HG03039 (cell line): ENCODE results near the gene RFC2.
A peak's percentile ranks its signal among the peaks of the same experiment; 100 is the strongest.
"Not testable (repeated sequence)": the region's sequence is repeated elsewhere in the genome, so short reads cannot be mapped to it uniquely, and the experiment has no call there.

Experiments used
- ATAC-seq: cut with Tn5 transposase; IDR thresholded peaks from one replicate; pipeline ENCODE4 v1.9.1; 2021; ENCODE audit warnings: mild to moderate bottlenecking, moderate library complexity; ENCODE audit not compliant: unreplicated experiment

Gene RFC2

DNA sequence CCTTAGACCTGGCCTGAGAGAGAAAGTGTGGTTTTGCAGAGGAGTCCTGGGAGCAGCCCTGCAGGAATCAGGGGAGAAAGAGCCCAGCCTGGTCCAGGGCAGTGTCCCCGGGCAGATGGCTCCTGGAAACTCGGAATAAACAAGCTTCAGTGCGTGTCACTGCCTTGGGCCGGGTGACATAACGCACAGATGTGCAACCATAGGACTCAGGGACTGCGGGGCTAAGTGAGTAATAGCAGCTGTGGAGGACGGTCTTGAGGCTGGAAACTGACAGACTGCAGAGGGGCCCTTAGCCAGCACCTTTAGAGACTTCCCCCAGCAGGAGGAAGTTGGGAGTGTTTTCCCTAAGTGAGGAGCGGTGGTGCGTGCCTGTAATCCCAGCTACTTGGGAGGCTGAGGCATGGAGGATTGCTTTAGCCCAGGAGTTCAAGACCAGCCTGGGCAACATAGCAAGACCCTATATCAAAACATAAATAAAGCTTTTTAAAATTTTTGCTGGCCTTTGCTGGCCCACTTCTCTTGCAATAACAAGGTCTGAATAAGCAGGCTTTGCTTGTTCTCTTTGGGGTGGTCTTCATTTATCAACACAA lies 29.8 kb upstream of the RFC2 start:
- ATAC-seq = no peak

DNA sequence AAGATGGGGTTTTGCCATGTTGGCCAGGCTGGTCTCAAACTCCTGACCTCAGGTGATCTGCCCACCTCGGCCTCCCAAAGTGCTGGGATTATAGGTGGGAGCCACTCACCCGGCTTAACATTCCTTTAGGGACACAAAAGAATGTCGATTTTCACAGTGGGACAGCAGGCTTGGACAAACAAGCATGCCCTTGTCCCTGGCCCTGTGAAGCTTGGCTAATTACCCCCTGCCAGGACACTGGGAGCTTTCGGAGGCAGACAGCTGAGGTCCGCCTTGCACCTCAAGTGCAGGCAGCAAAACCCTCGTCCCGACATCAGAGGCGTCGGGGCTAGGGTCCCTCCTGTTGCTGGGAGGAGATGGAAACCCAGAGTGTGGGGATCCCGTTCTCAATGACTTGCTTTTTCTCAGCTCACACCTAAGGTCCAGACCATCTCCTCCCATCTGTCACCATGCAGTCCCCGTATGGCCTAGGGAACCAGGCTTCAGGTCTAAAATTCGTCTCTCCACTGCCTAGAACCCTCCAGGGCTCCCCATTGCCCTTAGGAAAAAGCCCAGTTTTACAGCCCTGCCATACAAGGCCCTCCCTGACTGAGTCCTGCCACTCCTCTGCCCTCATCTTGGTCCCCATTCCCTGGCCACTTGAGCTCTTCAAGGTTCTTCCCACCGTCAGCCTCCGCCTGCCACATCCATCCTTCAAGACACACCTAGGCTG lies 28.7 kb upstream of the RFC2 start:
- ATAC-seq = no peak

DNA sequence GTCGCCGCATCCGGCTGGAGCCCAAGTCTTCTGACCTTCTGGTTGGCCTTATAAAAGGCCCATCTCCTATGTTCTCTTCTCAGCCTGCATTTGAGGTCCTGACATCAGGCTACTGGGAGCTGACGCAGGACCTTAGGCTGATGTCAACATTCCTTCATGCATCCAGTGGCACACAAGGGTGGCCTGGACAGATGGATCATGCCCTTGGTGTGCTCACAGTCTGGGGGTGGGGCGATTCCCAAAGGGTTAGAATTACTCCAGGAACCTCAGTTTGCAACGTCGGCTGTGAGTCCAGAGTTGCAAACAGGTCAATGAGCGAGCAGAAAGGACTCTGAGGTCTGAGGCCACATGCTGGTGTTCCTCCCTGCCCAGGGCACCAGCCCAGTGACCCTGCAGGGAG lies 26.8 kb upstream of the RFC2 start:
- ATAC-seq = no peak

DNA sequence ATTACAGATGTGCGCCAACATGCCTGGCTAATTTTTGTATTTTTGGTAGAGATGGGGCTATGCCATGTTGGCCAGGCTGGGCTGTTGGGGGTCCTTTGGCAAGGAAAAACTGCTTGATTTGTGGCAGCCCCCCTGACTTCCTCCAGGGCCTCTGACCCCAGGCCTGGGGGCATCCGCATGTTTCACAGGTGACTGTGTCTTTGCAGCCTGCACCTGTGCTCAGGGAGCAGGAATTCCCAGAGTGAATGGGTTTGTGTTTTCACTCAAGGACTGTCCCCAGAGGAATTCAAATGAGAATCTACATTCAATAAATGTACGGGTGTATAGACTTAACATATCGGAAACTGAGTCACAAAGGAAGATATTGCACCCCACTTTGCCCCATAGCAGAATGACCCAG lies 23.4 kb upstream of the RFC2 start:
- ATAC-seq = no peak

DNA sequence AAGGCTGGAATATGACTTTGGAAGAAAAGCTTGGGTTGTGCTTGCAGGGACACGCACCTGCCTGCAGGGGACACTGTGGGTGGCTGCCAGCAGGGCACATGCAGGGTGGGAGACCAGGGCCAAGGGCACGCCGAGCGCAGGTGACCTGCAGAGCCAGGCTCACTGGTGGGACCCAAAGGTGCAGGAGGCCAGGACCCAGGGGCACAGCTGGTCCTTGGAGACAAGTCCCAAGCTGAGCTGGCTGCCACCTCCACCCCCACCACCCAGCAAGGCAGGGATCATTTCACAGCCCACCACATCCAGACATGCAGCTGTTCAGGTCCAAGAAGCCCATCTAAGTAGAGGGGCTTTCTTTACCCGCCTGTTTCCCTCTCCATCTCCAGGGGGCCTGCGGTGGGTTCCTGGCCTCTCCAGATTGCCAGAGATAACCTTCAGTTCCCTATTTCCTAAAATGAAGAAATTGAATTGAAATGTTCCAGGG lies 21.2 kb upstream of the RFC2 start:
- no peak for ATAC-seq

DNA sequence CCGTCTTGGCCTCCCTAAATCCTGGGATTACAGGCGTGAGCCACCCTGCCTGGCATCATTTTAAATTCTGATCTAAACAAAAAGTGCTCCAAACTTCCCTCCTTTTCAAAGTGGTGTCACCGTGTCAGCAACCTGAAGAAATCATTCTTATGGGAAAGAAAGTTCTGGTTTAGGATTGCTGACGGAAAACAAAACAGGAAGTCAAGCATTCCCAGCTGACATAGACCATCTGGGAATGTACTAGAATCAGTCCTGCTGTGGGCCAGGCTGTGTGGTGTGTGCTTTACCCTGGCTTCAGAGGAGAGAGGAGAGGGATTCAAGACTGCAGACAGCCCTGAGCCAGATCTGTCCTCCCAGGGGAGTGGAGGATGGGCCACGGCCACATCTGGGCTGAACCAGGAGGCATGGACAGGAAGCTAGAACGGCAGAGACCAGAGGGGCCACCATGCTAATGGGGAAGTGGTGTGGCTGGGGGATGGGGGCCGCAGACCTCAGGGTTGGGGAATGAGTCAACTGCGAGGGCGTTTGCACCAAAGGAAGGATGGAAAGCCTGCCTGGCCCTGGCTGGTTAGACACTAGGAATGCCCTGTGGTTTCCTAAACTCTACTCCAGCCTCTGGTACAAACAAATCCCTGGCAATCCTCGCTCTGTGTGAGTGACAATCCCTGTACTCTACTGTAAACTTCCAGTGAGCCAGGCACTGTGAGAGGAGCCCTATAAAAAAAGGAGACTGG lies 18.3 kb upstream of the RFC2 start:
- ATAC-seq = peak; percentile 60

DNA sequence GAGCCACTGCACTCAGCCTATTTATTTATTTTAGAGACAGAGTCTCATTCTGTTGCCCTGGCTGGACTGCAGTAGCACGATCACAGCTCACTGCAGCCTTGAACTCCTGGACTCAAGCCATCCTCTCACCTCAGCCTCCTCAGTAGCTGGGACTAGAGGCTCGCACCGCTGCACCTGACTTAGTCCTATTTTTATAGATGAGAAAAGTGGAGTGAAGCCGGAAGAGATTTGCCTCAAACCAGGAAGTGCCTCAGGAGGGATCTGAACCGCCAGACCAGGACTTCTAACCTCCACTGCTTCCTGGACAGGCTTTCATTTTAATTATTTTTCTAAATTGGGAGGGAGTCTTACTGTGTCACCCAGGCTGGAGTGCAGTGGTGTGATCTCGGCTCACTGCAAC lies 17.5 kb upstream of the RFC2 start:
- no peak for ATAC-seq

DNA sequence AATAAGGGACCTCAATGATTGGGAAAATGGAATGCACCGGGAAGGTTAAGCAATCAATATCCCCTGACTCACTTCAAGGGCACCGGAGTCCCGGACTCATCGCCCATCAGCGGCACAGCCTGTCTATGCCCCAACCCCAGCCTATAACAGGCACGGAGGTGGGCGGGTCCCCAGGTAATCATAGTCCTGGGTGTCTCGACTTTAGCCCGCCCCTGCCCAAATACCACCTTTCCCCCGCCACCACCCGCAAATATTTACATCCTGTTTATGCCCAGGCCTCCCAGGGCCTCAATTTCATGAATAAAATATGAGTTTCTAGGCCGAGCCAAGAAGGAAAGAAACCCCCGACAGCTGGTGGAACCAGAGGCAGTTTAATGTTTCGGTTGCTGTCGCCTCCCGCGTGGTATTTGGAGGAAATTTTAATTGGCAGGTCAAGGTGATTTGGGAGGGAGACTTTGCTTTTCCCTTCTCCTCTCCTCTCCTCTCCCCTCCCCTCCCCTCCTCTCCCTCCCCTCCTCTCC lies 15.6 kb upstream of the RFC2 start:
- peak; percentile 29 for ATAC-seq

DNA sequence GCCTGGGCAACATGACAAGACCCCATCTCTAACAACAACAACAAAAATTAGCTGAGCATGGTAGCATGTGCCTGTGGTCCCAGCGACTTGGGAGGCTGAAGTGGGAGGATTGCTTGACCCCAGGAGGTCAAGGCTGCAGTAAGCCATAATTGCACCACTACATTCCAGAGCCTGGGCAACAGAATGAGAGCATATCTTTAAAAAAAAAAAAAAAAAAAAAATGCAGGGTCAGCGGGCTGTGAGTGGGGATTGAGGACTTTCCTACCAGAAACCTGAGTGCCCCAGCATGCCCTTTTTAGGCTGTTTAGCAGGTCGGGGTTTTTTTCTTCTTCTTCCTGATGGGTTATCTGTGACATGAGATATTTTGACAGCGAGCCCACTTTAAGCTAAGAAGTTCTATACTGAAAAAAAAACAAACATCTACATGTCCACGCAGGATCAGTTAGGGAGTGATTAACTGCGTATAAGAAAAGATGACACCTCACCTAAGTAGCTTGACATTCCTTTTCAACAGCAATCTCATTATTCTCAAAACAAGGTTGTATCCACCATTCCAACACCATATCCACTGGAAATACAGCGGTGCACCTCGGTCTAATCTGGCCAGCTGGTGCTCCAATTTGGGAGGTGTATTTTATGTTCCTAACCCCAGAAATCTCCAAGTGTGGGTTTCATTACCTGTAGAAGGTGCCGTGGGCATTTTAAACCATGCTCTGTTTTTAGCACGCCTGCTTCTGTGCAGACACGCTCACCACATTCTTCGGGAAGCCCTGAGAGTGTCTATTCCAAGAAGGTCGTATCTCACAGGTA lies 13.8 kb upstream of the RFC2 start:
- no peak for ATAC-seq

DNA sequence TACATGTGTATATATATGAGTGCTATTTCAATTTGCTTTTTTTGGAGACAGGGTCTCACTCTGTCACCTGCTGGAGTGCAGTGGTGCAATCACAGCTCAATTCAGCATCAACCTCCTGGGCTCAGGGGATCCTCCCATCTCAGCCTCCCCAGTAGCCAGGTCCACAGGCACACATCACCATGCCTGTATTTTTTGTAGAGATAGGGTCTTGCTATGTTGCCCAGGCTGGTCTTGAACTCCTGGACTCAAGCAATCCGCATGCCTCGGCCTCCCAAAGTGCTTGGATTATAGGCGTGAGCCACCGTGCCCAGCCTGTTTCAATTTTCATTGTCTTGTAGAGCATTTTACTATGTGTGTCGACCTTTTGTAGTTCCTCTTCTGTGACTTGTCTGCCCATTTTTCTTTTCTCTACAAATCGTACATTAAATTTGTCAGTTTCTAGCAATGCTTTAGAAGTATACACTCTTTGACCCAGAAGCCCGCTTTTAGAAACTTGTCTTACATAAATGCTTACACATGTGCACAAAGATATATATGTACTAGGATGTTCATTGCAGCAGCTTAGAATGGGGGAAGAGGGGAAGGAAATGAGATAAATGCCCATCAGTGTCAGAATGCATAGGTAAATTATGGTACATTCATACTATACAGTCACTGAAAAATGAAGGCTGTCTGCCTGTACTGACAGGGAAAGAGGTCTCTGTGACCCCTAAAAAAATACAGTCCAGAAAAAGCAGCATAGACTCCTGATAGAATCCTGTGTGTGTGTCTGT lies 12.2 kb upstream of the RFC2 start:
- no peak for ATAC-seq

DNA sequence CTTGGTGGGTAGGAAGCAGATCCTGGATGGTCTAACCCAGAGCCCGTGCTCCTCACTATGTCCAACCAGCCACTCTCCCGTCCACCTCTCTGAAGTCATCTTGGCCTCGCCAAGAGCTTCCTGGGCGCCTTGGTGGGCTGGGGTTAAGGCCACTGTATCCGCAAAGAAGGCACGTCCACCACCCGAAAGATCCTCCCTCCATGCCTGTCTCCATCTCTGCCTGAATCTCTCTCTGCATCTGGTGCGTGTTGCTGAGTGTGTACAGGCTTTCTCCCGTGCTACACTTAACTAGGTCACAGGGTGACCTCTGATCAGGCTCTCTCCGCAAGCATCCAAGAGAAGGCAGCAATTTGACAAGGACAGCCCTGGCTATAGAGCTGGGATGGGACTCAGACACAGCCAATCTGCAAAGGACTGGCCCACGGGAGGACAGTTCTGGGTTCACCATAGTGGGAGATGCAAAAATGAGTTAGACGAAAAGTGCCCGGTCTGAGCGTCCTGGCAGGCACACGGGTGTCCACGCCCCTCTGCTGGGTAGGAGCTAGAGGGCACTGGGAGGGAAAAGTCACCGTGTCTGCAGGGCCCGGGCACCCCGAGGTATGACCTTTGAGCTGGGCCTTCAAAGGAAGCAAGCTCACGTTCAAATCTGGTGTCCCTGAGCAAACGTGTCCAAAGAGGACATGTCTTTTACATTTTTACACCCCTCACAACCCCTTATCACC lies 9.4 kb upstream of the RFC2 start:
- no peak for ATAC-seq

DNA sequence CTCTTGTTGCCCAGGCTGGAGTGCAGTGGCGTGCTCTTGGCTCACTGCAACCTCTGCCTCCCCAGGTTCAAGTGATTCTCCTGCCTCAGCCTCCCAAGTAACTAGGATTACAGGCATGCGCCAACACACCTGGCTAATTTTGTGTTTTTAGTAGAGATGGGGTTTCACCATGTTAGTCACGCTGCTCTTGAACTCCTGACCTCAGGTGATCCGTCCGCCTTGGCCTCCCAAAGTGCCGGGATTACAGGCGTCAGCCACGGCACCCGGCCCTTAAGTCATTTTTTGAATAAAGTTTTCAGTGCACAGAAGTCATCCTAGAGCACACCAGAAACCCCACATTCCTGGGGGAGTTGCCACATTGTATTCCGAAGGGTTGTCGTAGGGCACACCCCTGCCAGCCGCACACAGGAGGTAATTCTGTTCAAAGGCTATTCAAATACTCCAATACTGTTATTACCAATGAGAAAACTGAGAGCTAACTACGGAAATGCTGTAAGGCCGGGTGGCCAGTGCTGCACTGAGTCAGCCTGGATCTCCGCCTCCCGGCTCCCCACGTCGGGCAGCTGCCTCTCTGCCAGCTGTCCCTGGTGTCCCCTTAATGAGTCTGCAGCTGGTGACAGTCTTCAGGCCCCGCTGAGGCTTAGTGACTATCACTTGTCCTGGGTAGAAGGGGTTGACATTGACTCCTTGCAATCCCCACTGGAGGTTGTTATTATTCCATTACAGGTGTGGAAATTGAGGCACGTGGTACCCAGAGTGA lies 8.6 kb upstream of the RFC2 start:
- ATAC-seq = no peak

DNA sequence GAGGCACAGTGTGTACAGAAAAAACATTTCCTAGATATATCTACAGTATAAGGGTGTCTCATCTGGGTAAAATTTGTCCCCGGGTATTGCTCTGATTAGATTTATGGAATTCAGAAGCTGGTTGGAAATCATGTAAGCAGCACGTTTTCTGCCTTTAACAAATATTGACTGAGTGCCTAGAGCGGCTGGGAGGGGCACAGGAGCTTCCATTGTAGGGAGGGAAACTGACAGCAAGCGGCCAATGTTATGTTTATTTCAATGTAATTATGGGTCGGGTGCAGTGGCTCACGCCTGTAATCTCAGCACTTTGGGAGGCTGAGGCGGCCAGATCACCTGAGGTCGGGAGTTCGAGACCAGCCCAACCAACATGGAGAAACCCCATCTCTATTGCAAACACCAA lies 4.4 kb upstream of the RFC2 start:
- no peak for ATAC-seq

DNA sequence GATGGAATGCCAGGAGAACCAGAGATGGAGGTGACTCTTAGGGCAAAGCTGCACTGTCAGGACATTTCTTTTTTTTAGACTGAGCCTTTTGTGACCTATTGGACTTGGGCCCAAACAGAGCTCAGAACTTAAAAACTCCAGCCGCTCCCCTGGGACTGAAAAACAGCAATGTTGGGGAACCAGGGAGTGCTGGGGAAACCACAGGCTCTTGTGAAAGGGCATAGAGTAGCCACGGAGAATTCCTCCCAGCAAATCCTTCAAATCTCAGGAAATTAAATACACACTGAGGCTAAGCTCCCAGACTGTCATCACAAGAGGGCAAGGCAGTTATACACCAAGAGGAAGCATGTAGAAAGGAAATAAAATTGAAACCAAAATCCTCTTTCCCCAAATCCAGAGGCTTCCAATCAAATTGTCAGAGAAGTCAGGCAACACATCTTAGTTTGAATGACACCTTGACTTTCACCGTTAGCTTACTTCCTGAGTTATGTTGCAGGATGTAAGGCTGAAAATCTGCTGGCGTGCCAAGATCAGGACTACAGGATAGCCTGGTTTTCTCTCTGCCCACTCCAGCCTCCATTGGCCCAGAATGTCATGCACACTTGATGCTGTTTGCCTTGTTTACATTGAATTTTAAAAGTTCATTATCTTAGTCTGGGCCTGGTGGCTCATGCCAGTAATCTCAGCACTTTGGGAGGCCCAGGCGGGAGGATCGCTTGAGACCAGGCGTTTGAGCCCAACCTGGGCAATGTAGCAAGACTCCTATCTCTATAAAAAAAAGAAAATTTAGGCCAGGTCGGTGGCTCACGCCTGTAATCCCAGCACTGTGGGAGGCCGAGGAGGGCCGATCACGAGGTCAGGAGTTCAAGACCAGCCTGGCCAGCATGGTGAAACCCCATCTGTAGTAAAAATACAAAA lies 2.6 kb upstream of the RFC2 start:
- no peak for ATAC-seq

DNA sequence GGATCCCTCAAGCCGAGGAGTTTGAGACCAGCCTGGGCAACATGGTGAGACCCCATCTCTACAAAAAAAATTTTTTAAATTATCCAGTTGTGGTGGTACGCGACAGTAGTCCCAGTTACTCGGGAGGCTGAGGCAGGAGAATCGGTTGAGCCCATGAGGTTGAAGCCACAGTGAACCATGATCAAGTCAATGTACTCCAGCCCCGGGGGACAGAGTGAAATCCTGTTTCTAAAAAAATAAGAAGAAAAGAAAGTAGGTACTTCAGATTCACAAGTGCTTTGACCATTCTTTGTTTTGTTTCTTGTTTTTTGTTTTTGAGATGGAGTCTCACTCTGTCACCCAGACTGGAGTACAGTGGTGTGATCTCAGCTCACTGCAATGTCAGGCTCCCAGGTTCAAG lies 1.3 kb upstream of the RFC2 start:
- ATAC-seq = not testable (repeated sequence)

DNA sequence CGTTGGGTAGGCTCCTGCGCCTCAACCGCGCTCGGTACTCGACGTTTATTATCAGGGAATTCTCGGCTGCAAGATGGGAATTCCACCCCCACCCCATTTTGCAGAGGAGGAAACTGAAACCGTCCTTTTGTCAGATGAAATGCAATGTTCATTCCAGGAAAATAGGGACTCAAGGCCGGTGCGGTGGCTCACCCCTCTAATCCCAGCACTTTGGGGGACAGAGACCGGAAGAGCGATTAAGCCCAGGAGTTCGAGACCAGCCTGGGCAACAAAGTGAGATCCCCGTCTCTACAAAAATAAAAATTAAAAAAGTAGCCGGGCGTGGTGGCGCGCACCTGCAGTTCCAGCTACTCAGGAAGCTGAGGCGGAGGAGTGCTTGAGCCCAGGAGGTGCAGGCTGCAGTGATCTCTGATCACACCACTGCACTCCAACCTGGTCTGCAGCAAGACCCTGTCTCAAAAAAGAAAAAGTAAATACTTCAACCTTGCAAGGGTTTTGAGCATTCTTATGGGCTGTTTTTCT lies 720 bp upstream of the RFC2 start:
- ATAC-seq = no peak

DNA sequence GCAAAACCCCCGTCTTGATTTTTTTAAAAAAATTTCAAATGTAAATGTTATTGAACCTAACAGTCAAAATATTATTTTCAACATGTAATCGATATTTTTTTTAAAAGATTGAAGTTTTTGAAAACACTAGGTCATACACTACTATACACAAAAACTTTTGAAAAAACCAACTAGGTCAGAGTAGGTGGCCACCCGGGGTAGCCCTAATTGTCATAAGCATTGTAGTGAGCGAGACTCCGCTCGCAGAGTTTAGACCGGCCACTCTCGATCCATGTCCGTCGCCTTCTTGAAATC lies 417 bp downstream of the RFC2 start:
- peak; percentile 7 for ATAC-seq

DNA sequence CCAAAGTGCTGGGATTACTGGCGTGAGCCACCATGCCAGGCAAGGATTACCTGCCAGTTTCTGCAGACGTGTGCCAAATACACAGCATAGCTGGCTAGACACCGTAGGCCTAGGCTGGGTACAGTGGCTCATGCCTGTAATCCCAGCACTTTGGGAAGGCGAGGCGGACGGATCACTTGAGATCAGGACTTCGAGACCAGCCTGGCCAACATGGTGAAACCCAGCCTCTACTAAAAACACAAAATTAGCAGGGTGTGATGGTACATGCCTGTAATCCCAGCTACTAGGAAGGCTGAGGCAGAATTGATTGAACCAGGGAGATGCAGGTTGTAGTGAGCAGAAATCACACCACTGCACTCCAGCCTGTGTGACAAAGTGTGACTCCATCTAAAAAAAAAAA lies 868 bp downstream of the RFC2 start:
- ATAC-seq = no peak
